NCI-H748 (cell line): Measurements from ENCODE around the gene CA7.

Source experiments
- DNase-seq: peaks from one replicate; lab custom pipeline; 2025; ENCODE audit not compliant: unreplicated experiment; lab: John Stamatoyannopoulos, UW

CA7 gene

GRCh38 chr16:66844342-66845079 is at the start of gene CA7:
Gene CA7, plus strand, starts transcription at chr16:66844414. Its CDS starts 74 bp downstream, at chr16:66844488.
- peak; percentile 5 for DNase-seq

- no peak for DNase-seq
Observed at GRCh38 chr16:66798161-66798560, 46.1 kb upstream of the CA7 start.

- DNase-seq, result no peak
Observed at GRCh38 chr16:66800856-66801255, 43.4 kb upstream of the CA7 start.

DNA sequence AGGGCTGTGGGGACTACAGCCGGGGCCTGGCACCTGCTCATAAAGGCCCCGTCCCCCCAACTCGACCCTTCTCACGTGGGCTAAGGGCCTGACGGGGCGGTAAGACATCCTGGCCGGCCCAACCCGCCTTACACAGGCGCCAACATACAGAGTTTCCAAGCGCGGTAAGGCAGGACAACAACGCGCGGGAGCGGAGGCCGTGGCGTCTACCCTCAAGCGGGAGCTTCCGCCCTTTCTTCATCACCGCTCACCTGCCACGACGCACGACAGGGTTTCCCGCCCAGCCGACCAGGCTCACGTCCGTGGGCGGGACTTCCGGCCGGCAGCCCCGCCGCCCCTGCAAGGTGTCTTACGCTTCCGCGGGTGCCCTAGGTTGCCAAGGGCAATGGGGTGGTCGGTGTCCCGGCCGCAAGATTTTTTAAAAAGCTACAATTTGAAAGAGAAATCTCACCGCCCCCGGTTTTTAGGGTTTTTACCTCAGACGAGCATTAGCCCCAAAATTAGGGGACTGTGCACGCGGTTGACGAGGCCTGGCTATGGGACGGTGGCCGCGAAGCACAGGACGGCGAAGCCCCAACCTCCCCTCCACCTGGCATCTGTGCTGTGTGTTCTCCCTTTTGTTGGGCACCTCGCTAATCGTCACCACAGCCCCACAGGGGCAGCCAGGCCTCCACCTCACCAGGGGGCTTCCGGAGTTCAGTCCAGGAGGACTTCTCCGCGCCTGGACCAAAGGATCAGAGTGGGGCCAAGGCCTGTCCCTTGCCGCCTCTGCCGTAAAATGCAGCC is 42.7 kb upstream of the CA7 start, which contains the start of gene TERB1:
TERB1 (minus strand) TSS at position 265 of the 786 bp plus-strand sequence. CDS start 4,786 bp downstream, outside the sequence.
- no peak for DNase-seq

GRCh38 chr16:66802159-66802558 is 42.1 kb upstream of the CA7 start:
- no peak for DNase-seq

DNA sequence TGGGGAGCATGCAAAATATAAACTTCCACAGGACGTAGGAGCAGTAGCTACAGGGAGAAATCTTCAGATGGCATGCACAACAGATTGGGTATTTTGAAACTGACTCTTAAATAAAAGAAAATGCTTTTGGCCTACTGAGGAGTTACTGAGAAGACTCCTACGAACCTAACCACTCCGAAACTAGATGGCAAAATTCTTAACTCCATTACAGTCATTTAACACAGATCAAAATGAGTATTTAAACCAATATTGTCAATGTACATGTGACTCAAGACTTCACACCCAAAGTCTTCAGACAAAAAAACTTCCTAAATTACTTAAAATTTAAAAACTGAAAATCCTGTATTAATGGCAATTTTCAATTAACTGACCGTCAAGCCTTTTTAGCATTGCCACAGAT is 34.4 kb upstream of the CA7 start:
- no peak for DNase-seq

GRCh38 chr16:66810391-66810790 is 33.8 kb upstream of the CA7 start:
- DNase-seq, result no peak

GRCh38 chr16:66811043-66811442 is 33.2 kb upstream of the CA7 start:
- no peak for DNase-seq

- no peak for DNase-seq
Observed at GRCh38 chr16:66814734-66815133, 29.5 kb upstream of the CA7 start.

DNA sequence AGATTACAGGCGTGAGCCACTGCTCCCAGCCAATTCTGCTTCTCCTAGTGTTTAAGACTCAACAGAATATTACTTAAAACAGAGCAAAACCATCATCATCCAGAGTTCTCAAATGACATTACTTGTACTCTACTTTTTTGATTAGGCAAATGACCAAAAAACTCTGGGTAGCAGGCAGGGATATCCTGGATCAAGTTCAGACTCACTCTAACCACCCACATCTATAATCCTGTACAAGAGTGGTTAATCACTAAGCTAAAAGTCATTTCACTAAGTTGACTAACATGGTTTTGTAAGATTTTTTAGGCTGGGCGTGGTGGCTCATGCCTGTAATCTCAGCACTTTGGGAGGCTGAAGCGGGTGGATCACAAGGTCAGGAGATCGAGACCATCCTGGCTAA is 20.2 kb upstream of the CA7 start:
- DNase-seq, result no peak

GRCh38 chr16:66830422-66831404 is 13.5 kb upstream of the CA7 start, which contains the start of gene NAE1:
Gene NAE1, minus strand, starts transcription at chr16:66830976. Its CDS starts 77 bp downstream, at chr16:66830899.
- peak; percentile 83 for DNase-seq

DNA sequence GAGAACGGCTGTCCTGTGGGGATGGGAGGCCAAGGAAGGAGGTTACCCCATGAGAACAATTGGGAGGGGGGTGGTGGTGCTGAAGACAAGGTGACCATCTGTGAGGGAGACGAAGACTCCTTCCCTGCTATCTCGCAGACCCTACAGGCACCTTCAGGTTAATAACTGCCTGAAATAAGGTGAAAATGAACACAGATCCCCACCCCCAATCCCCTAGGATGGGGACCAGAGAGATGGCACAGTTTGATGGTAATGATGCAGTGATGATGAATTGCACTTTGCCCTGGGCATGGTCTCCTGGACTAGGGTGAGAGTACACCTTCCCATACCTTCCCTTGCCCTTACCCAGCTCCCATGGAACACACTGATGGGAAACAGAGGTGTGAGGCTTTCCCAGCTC is 12.0 kb upstream of the CA7 start:
- DNase-seq, result no peak

GRCh38 chr16:66832661-66833305 is 11.4 kb upstream of the CA7 start:
- DNase-seq, result no peak

DNA sequence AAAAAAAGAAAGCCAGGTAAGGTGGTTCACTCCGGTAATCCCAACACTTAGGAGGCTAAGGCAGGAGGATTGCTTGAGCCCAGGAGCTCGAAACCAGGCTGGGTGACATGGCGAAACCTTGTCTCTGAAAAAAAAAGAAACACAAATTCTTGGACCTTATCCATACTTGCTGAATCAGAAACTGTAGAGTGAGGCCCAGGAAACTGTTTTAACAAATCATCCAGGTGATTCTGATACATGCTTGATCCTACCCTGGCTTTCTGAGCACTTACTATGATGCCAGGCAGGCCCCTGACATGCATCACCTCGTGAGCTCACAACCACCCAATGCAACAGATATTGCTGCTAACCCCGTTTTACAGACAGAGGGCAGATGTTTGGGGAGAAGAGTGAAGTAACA is 9.5 kb upstream of the CA7 start:
- DNase-seq, result no peak

- no peak for DNase-seq
Observed at GRCh38 chr16:66840883-66841282, 3.3 kb upstream of the CA7 start.

- DNase-seq, result no peak
Observed at GRCh38 chr16:66841366-66841765, 2.8 kb upstream of the CA7 start.

- no peak for DNase-seq
Observed at GRCh38 chr16:66842765-66843164, 1.4 kb upstream of the CA7 start.

DNA sequence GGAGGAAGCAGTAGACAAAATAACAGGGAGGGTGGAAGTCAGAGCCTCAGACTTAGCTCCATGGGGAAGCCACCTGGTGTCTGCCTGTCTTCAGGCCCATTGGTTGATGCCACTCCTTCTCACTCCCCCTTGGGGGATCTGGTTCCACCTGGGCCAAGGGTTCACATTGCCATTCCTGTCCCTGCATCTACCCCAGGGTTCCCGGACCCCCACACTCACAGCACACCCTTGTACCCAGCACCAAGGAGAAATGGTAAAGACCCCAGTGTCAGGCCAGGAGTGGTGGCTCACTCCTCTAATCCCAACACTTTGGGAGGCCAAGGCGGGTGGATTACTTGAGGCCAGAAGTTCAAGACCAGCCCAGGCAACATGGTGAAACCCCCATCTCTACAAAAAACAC is 1.0 kb upstream of the CA7 start:
- DNase-seq, result no peak

DNA sequence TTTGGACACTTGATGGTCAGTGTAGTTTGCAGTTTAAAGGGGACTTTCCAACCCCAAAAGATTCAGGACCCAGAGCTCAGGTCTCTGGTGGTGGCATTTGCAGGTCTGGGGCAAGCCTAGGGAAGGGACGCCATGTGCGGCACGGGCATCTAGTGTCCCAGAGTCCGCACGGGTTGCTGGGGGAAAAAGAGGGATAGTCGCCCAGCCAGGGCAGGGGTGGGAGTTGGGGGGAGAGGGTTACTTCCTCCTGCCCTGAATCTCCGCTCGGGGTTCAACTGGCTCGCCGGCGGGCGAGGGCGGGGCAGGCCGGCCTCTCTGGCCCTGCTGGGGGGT is 239 bp upstream of the CA7 start:
- DNase-seq, result no peak

GRCh38 chr16:66845080-66845410 is 831 bp downstream of the CA7 start:
- DNase-seq, result no peak

- no peak for DNase-seq
Observed at GRCh38 chr16:66845791-66846221, 1.6 kb downstream of the CA7 start.
